ENCODE data around the gene PIM3. TPM values are rescaled to one million over a fixed set of nuclear protein-coding genes. Genes with fewer than 3 reads are reported as not detected.
"Not testable (repeated sequence)": the region's sequence is repeated elsewhere in the genome, so short reads cannot be mapped to it uniquely, and the experiment has no call there.

Gene PIM3
- total RNA-seq, 4 donors from 2014 or later, result 43.8 to 75.7 (median 52.1) TPM

- H3K4me3 ChIP-seq, result no peak overlapping the region
- no peak for DNase-seq
- H3K36me3 ChIP-seq, result no peaks in the 10 kb centered on the region
- 85 to 89% methylated on average over 13 to 15 of the region's 21 CpGs for WGBS, 2 donors
- no peaks in the 10 kb centered on the region for H3K9me3 ChIP-seq
- peaks cover 7 to 48% (median 16%) of the 10 kb centered on the region in 3 donors for H3K4me1 ChIP-seq
- intact Hi-C loops (cut with DNase I), result no loop called here
- H3K27ac ChIP-seq, result no peak overlapping the region
- TF ChIP-seq CTCF (IDR thresholded peaks at IDR 0.05) (no peak), POLR2A (IDR thresholded peaks at IDR 0.05) (no peak)
- H3K27me3 ChIP-seq, result no peaks in the 10 kb centered on the region
These were observed 17.8 kb upstream of the PIM3 start for GRCh38 chr22:49942565-49943404.

- WGBS, 2 donors, result 55% methylated on average over 4 of the region's 11 CpGs; no CpG with 5 or more reads in 1 of the 2 donors
- TF ChIP-seq CTCF (IDR thresholded peaks at IDR 0.05) (no peak), POLR2A (IDR thresholded peaks at IDR 0.05) (no peak)
- H3K9me3 ChIP-seq, result no peaks in the 10 kb centered on the region
- H3K36me3 ChIP-seq, result no peaks in the 10 kb centered on the region
- H3K27me3 ChIP-seq, result no peaks in the 10 kb centered on the region
- intact Hi-C loops (cut with DNase I), result no loop called here
- no peak overlapping the region for H3K4me3 ChIP-seq
- DNase-seq, result no peak
- H3K27ac ChIP-seq, result no peak overlapping the region
- H3K4me1 ChIP-seq, result peaks cover 11 to 50% (median 22%) of the 10 kb centered on the region in 3 donors
These were observed 17.2 kb upstream of the PIM3 start for GRCh38 chr22:49943405-49943765.

- WGBS, 2 donors, result 69 to 88% methylated on average over 4 of the region's 25 CpGs
- no peaks in the 10 kb centered on the region for H3K27me3 ChIP-seq
- no peaks in the 10 kb centered on the region for H3K9me3 ChIP-seq
- intact Hi-C loops (cut with DNase I), result no loop called here
- H3K36me3 ChIP-seq, result no peaks in the 10 kb centered on the region
- no peak for DNase-seq
- peak overlapping the region in 1 of 4 donors; percentile 2 for H3K4me3 ChIP-seq
- TF ChIP-seq CTCF (IDR thresholded peaks at IDR 0.05) (no peak), POLR2A (IDR thresholded peaks at IDR 0.05) (no peak)
- H3K4me1 ChIP-seq, result peaks cover 16 to 50% (median 25%) of the 10 kb centered on the region in 3 donors
- peak overlapping the region in 1 of 4 donors; percentile 62 for H3K27ac ChIP-seq
These were observed 16.7 kb upstream of the PIM3 start for GRCh38 chr22:49943771-49944398.

GRCh38 chr22:49944399-49944891 is 16.1 kb upstream of the PIM3 start:
- H3K9me3 ChIP-seq, result no peaks in the 10 kb centered on the region
- intact Hi-C loops (cut with DNase I), result no loop called here
- peaks cover 22 to 50% (median 29%) of the 10 kb centered on the region in 3 donors for H3K4me1 ChIP-seq
- peak overlapping the region in 1 of 4 donors; percentile 62 for H3K27ac ChIP-seq
- H3K4me3 ChIP-seq, result peak overlapping the region in 1 of 4 donors; percentile 2
- no peak for TF ChIP-seq POLR2A (IDR thresholded peaks at IDR 0.05)
- TF ChIP-seq CTCF (IDR thresholded peaks at IDR 0.05), result no peak
- H3K27me3 ChIP-seq, result no peaks in the 10 kb centered on the region
- no peak for DNase-seq
- no peaks in the 10 kb centered on the region for H3K36me3 ChIP-seq
- 40 to 90% methylated on average over 1 to 6 of the region's 13 CpGs for WGBS, 2 donors

- DNase-seq; H3K27ac ChIP-seq; H3K36me3 ChIP-seq; intact Hi-C loops (cut with DNase I); H3K4me3 ChIP-seq; H3K9me3 ChIP-seq; H3K27me3 ChIP-seq: not testable (repeated sequence)
- H3K4me1 ChIP-seq, result peaks cover 29 to 50% (median 32%) of the 10 kb centered on the region in 3 donors
- 100% methylated on average over 1 of the region's 17 CpGs; no CpG with 5 or more reads in 1 of the 2 donors for WGBS, 2 donors
These were observed 15.4 kb upstream of the PIM3 start for GRCh38 chr22:49945042-49945794.
